MM.1S (cell line): ENCODE results near the gene GPR61.

ENCODE experiments used
- CTCF ChIP-seq: fragments of 300-600 bp; sonication (generic); IDR thresholded peaks from 2 replicates; pipeline ENCODE4 v1.5.1; 2016; ENCODE audit warnings: antibody characterized with exemption, low read length, mixed read lengths
- EZH2 ChIP-seq: fragments of 300-600 bp; sonication (generic); optimal IDR thresholded peaks from 2 replicates; pipeline ENCODE3; 2017; ENCODE audit warnings: low read depth, mild to moderate bottlenecking, antibody characterized with exemption, low read length, mixed read lengths
- EZH2phosphoT487 ChIP-seq: fragments of 300-600 bp; sonication (generic); IDR thresholded peaks from 2 replicates; pipeline ENCODE4 v1.6.1; 2018; ENCODE audit warnings: antibody characterized with exemption, low read length

GRCh38 chr1:109497449-109498160, 42.1 kb upstream of the GPR61 start:
- TF ChIP-seq CTCF (no peak), EZH2 (no peak), EZH2phosphoT487 (no peak)
